ENCODE measurements around the gene POR. TPM values are rescaled to one million over a fixed set of nuclear protein-coding genes. Genes with fewer than 3 reads are reported as not detected.

POR gene
- total and polyA plus RNA-seq, 2 of the 13 experiments (the other 11 are each of a cell fraction or from before 2014, with no cell fraction given): 145 to 266 TPM

- TF ChIP-seq MYPOP (CRISPR knock-in tag; IDR thresholded peaks at IDR 0.05): no peak
- no peak for TF ChIP-seq ZNF160 (CRISPR knock-in tag; IDR thresholded peaks at IDR 0.05)
- TF ChIP-seq, protein P1, sequence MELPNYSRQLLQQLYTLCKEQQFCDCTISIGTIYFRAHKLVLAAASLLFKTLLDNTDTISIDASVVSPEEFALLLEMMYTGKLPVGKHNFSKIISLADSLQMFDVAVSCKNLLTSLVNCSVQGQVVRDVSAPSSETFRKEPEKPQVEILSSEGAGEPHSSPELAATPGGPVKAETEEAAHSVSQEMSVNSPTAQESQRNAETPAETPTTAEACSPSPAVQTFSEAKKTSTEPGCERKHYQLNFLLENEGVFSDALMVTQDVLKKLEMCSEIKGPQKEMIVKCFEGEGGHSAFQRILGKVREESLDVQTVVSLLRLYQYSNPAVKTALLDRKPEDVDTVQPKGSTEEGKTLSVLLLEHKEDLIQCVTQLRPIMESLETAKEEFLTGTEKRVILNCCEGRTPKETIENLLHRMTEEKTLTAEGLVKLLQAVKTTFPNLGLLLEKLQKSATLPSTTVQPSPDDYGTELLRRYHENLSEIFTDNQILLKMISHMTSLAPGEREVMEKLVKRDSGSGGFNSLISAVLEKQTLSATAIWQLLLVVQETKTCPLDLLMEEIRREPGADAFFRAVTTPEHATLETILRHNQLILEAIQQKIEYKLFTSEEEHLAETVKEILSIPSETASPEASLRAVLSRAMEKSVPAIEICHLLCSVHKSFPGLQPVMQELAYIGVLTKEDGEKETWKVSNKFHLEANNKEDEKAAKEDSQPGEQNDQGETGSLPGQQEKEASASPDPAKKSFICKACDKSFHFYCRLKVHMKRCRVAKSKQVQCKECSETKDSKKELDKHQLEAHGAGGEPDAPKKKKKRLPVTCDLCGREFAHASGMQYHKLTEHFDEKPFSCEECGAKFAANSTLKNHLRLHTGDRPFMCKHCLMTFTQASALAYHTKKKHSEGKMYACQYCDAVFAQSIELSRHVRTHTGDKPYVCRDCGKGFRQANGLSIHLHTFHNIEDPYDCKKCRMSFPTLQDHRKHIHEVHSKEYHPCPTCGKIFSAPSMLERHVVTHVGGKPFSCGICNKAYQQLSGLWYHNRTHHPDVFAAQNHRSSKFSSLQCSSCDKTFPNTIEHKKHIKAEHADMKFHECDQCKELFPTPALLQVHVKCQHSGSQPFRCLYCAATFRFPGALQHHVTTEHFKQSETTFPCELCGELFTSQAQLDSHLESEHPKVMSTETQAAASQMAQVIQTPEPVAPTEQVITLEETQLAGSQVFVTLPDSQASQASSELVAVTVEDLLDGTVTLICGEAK (IDR thresholded peaks at IDR 0.05): no peak
- TF ChIP-seq, protein P1 (CRISPR knock-in tag; IDR thresholded peaks at IDR 0.05): no peak
- no peak for TF ChIP-seq MIXL1 (CRISPR knock-in tag; IDR thresholded peaks at IDR 0.05)
- no peak for TF ChIP-seq ZNF282 (IDR thresholded peaks at IDR 0.05; ENCODE audit: partially characterized antibody)
- no peak for TF ChIP-seq RFX3 (CRISPR knock-in tag; IDR thresholded peaks at IDR 0.05)
- no peak for TF ChIP-seq SCMH1 (CRISPR knock-in tag; IDR thresholded peaks at IDR 0.05; ENCODE audit: borderline replicate concordance)
- TF ChIP-seq, protein P2, sequence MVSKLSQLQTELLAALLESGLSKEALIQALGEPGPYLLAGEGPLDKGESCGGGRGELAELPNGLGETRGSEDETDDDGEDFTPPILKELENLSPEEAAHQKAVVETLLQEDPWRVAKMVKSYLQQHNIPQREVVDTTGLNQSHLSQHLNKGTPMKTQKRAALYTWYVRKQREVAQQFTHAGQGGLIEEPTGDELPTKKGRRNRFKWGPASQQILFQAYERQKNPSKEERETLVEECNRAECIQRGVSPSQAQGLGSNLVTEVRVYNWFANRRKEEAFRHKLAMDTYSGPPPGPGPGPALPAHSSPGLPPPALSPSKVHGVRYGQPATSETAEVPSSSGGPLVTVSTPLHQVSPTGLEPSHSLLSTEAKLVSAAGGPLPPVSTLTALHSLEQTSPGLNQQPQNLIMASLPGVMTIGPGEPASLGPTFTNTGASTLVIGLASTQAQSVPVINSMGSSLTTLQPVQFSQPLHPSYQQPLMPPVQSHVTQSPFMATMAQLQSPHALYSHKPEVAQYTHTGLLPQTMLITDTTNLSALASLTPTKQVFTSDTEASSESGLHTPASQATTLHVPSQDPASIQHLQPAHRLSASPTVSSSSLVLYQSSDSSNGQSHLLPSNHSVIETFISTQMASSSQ (IDR thresholded peaks at IDR 0.05; ENCODE audit: low read depth): no peak
- TF ChIP-seq, protein P2 (CRISPR knock-in tag; IDR thresholded peaks at IDR 0.05; ENCODE audit: borderline replicate concordance): no peak
- no peak for TF ChIP-seq ISX (CRISPR knock-in tag; conservative IDR thresholded peaks at IDR 0.05)
- TF ChIP-seq BCL3 (CRISPR knock-in tag; IDR thresholded peaks at IDR 0.05): no peak
- TF ChIP-seq PTBP1 (IDR thresholded peaks at IDR 0.05; ENCODE audit: low read depth, low read length, poor library complexity, severe bottlenecking): no peak
- no peak for TF ChIP-seq RFX1 (IDR thresholded peaks at IDR 0.05)
These were observed 42.2 kb downstream of the POR start (continued) for GRCh38 chr7:75957021-75957736.
